ENCODE data around the gene CLTCL1. TPM values are rescaled to one million over a fixed set of nuclear protein-coding genes. Genes with fewer than 3 reads are reported as not detected.

CLTCL1 gene
- total and polyA plus RNA-seq, 4 donors: 2.0 to 4.8 (median 2.6) TPM

DNA sequence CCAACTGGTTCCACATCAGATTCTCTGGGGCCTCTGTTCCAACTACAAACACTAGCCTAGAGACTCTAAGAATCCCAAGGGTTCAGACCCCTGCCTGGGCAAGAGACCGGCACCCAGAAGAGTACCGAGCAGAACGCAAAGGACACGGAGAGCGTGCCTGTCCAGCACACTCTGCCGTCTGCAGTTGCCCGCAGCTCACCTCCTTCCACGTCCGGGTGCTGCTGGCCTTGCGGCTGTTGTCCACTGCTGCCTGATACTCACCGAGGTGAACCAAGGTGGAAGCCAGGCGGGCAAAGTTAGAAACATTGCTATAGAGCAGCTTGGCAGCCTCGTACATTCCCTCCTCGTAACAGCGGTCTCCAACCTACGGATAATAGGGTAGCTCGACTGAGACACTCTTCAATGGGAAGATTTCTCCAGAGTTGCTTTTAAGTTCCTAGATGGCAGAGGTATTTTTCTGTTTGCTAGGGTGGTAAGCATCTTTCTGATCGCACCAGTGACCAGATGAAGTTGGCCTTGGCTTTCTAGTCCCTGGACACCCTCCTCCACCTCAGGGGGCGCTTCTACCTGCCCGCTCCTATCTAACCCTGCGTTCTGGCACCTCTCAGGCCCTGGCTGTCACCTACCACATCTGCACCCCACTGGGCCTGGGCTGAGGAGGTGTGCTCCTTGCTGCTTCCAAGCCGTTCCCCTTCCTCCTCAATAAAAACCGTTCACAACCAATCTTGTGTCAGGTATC, 90.2 kb downstream of the CLTCL1 start:
- H3K4me1 ChIP-seq (ENCODE audit: control insufficient read depth in 4 of 4, insufficient read depth in 4 of 4, low read length in 3 of 4): no peaks in the 10 kb centered on the region
- H3K36me3 ChIP-seq (ENCODE audit: control insufficient read depth in 4 of 4, insufficient read depth in 3 of 4, low read depth in 1 of 4, low read length in 3 of 4): peaks cover 0 to 5% (median 2%) of the 10 kb centered on the region in 4 donors
- 97% methylated on average over 23 of the region's 23 CpGs for WGBS
- H3K27ac ChIP-seq (ENCODE audit: low read depth in 1 of 2, low read length in 2 of 2): no peak overlapping the region
- H3K27me3 ChIP-seq (ENCODE audit: control insufficient read depth in 4 of 4, insufficient read depth in 4 of 4, low read length in 3 of 4): no peaks in the 10 kb centered on the region
- H3K4me3 ChIP-seq (ENCODE audit: low read depth in 1 of 3, low read length in 3 of 3): no peak overlapping the region
- no peak for DNase-seq (ENCODE audit: low spot score)
- TF ChIP-seq HNF4A (conservative IDR thresholded peaks at IDR 0.05) (no peak), HNF4G (IDR thresholded peaks at IDR 0.05) (no peak), SP1 (IDR thresholded peaks at IDR 0.05) (no peak), FOXA2 (IDR thresholded peaks at IDR 0.05) (no peak), TAF1 (conservative IDR thresholded peaks at IDR 0.05) (no peak), JUND (IDR thresholded peaks at IDR 0.05) (no peak), FOXA1 (IDR thresholded peaks at IDR 0.05) (no peak), NR2F2 (IDR thresholded peaks at IDR 0.05) (no peak), GABPA (IDR thresholded peaks at IDR 0.05 in 1 of 2, conservative IDR thresholded peaks at IDR 0.05 in 1 of 2) (no peak)
- TF ChIP-seq, protein P1, sequence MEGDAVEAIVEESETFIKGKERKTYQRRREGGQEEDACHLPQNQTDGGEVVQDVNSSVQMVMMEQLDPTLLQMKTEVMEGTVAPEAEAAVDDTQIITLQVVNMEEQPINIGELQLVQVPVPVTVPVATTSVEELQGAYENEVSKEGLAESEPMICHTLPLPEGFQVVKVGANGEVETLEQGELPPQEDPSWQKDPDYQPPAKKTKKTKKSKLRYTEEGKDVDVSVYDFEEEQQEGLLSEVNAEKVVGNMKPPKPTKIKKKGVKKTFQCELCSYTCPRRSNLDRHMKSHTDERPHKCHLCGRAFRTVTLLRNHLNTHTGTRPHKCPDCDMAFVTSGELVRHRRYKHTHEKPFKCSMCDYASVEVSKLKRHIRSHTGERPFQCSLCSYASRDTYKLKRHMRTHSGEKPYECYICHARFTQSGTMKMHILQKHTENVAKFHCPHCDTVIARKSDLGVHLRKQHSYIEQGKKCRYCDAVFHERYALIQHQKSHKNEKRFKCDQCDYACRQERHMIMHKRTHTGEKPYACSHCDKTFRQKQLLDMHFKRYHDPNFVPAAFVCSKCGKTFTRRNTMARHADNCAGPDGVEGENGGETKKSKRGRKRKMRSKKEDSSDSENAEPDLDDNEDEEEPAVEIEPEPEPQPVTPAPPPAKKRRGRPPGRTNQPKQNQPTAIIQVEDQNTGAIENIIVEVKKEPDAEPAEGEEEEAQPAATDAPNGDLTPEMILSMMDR (IDR thresholded peaks at IDR 0.05; ENCODE audit: low read depth, low read length, missing input control): no peak
- TF ChIP-seq, protein P2, sequence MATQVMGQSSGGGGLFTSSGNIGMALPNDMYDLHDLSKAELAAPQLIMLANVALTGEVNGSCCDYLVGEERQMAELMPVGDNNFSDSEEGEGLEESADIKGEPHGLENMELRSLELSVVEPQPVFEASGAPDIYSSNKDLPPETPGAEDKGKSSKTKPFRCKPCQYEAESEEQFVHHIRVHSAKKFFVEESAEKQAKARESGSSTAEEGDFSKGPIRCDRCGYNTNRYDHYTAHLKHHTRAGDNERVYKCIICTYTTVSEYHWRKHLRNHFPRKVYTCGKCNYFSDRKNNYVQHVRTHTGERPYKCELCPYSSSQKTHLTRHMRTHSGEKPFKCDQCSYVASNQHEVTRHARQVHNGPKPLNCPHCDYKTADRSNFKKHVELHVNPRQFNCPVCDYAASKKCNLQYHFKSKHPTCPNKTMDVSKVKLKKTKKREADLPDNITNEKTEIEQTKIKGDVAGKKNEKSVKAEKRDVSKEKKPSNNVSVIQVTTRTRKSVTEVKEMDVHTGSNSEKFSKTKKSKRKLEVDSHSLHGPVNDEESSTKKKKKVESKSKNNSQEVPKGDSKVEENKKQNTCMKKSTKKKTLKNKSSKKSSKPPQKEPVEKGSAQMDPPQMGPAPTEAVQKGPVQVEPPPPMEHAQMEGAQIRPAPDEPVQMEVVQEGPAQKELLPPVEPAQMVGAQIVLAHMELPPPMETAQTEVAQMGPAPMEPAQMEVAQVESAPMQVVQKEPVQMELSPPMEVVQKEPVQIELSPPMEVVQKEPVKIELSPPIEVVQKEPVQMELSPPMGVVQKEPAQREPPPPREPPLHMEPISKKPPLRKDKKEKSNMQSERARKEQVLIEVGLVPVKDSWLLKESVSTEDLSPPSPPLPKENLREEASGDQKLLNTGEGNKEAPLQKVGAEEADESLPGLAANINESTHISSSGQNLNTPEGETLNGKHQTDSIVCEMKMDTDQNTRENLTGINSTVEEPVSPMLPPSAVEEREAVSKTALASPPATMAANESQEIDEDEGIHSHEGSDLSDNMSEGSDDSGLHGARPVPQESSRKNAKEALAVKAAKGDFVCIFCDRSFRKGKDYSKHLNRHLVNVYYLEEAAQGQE (IDR thresholded peaks at IDR 0.05): no peak
- TF ChIP-seq, protein P3, sequence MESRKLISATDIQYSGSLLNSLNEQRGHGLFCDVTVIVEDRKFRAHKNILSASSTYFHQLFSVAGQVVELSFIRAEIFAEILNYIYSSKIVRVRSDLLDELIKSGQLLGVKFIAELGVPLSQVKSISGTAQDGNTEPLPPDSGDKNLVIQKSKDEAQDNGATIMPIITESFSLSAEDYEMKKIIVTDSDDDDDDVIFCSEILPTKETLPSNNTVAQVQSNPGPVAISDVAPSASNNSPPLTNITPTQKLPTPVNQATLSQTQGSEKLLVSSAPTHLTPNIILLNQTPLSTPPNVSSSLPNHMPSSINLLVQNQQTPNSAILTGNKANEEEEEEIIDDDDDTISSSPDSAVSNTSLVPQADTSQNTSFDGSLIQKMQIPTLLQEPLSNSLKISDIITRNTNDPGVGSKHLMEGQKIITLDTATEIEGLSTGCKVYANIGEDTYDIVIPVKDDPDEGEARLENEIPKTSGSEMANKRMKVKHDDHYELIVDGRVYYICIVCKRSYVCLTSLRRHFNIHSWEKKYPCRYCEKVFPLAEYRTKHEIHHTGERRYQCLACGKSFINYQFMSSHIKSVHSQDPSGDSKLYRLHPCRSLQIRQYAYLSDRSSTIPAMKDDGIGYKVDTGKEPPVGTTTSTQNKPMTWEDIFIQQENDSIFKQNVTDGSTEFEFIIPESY (IDR thresholded peaks at IDR 0.05): no peak
- TF ChIP-seq, protein P4, sequence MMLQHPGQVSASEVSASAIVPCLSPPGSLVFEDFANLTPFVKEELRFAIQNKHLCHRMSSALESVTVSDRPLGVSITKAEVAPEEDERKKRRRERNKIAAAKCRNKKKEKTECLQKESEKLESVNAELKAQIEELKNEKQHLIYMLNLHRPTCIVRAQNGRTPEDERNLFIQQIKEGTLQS (IDR thresholded peaks at IDR 0.05): no peak
- no peak overlapping the region for H3K9ac ChIP-seq (ENCODE audit: low read depth in 1 of 2, low read length in 2 of 2)
- no peaks in the 10 kb centered on the region for H3K9me3 ChIP-seq (ENCODE audit: control insufficient read depth in 4 of 4, low read length in 3 of 4)

DNA sequence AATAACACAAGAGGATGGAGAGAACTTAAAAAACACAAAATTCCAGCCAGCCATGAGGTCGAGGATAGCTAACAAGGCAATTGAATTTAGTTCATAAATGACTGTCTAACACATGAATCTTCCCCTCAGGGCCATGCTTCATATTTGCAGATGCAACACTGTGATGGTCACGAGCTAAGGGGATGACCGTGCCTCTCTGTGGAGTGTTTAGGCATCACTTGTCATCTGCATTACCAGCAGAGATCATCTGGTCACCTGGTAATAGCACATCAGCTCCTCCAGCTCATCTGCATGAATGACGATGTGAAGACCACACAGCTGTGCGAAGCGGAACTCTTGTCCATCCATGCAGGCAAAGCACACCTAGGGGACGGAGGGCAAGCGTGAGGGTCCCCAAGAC, 92.0 kb downstream of the CLTCL1 start:
- H3K9ac ChIP-seq (ENCODE audit: low read depth in 1 of 2, low read length in 2 of 2): no peak overlapping the region
- no peaks in the 10 kb centered on the region for H3K27me3 ChIP-seq (ENCODE audit: control insufficient read depth in 4 of 4, insufficient read depth in 4 of 4, low read length in 3 of 4)
- peaks cover 2 to 10% (median 5%) of the 10 kb centered on the region in 4 donors for H3K36me3 ChIP-seq (ENCODE audit: control insufficient read depth in 4 of 4, insufficient read depth in 3 of 4, low read depth in 1 of 4, low read length in 3 of 4)
- no peak for DNase-seq (ENCODE audit: low spot score)
- no peaks in the 10 kb centered on the region for H3K9me3 ChIP-seq (ENCODE audit: control insufficient read depth in 4 of 4, low read length in 3 of 4)
- WGBS: 96% methylated on average over 8 of the region's 8 CpGs
- H3K27ac ChIP-seq (ENCODE audit: low read depth in 1 of 2, low read length in 2 of 2): no peak overlapping the region
- H3K4me1 ChIP-seq (ENCODE audit: control insufficient read depth in 4 of 4, insufficient read depth in 4 of 4, low read length in 3 of 4): no peaks in the 10 kb centered on the region
- H3K4me3 ChIP-seq (ENCODE audit: low read depth in 1 of 3, low read length in 3 of 3): no peak overlapping the region
- TF ChIP-seq, protein P1 (IDR thresholded peaks at IDR 0.05; ENCODE audit: low read depth, low read length, missing input control): no peak
- TF ChIP-seq SP1 (IDR thresholded peaks at IDR 0.05) (no peak), FOXA2 (IDR thresholded peaks at IDR 0.05) (no peak), RXRA (IDR thresholded peaks at IDR 0.05) (no peak), FOXA1 (IDR thresholded peaks at IDR 0.05) (no peak), HNF4A (conservative IDR thresholded peaks at IDR 0.05) (no peak), NR2F2 (IDR thresholded peaks at IDR 0.05) (no peak), JUND (IDR thresholded peaks at IDR 0.05) (no peak), GABPA (IDR thresholded peaks at IDR 0.05 in 1 of 2, conservative IDR thresholded peaks at IDR 0.05 in 1 of 2) (no peak), RAD21 (IDR thresholded peaks at IDR 0.05) (no peak), EGR1 (IDR thresholded peaks at IDR 0.05; ENCODE audit: low read depth in 2 of 2) (no peak)
- TF ChIP-seq, protein P2 (IDR thresholded peaks at IDR 0.05): no peak

Measured in liver (tissue), 9 donors.